GM03348 (cell line): ENCODE measurements around the gene PEX14.

Experiments
- DNase-seq: peaks from one replicate; pipeline ENCODE4 v3.0.0; 2012; ENCODE audit warnings: low spot score

The PEX14 gene

DNA sequence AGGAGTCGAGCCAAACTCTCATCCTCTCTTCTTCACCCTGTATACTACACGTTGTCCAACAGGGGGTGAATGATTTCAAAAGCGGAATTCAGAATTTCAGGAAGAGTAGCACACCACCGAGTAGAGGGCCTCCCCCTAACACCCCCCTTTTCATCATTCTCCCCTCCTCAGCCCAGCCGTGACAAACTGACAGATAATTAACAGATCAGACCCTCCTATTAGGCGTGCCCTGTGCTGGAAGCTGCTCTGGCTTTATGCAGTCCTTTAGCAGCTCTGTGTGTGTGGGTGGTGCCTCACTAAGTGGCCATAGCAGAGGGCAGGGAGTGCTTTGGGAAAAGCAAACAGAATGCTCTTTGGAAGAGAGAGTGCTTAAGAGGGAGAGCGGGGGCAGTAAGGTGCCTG is 44.3 kb downstream of the PEX14 start:
- DNase-seq = no peak

DNA sequence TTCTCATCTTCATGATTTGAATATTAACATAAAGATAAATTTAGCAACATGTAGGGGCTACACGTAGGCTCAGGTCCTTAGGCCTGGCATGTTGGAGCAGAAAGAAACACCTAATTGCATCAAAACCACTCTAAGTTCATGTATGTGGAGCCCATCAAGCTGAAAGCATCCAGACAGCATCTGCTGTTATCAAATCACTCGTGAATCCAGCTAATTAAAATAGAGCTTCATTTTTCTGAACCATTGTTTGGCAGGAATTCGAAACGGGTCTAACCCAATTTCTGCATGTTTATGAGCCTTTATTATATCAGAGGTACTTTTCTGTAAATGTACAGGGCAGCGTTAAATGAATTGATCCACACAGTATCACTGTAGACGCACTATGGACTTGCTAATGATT is 45.7 kb downstream of the PEX14 start:
- no peak for DNase-seq

DNA sequence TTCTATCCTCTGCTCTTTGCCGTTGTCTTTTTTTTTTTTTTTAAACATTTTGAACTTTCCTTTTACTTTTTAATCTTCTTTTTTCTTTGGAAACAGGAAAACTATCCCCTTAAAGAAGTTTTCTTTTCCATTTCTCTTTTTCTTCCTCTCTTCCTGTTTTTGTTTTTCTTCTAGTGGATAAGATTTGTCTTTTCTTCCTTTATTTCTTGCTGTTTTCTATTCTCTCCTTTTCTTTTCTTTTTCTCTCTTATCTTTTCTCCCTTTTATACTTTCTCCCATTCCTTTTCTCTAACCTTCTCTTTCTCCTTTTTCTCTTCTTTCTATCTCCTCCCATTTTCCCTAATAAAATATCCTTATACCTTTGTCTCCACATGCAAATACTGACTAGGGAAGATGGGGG is 46.2 kb downstream of the PEX14 start:
- DNase-seq = no peak

DNA sequence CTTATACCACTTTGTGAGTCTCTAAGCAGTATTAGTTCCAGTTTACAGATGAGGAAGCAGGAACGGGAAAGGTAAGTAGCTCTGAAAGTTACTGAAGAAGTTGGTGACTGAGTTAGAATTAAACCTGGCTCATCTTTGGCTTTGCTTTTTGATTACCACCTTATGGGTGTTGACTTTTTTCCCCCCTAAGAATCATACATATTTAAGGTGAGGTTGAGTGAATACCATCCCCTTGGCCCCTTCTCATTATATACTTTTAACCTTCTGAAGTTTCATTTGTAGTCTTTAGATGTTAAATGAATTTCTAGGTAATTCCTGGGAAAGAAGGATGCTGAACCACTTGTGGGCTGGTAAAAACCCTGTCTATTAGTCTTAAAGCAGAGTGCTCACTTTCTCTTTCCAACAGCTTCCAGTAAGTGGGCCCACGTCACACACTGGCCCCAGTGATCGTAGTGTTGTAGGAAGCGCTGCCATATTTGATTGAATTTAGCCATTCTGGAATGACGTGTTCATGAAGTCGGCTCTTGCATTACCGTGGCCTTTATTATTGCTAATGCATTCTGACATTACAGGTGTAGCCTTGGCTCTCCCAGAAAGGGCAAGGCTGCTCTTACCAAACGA is 46.9 kb downstream of the PEX14 start:
- DNase-seq = no peak

DNA sequence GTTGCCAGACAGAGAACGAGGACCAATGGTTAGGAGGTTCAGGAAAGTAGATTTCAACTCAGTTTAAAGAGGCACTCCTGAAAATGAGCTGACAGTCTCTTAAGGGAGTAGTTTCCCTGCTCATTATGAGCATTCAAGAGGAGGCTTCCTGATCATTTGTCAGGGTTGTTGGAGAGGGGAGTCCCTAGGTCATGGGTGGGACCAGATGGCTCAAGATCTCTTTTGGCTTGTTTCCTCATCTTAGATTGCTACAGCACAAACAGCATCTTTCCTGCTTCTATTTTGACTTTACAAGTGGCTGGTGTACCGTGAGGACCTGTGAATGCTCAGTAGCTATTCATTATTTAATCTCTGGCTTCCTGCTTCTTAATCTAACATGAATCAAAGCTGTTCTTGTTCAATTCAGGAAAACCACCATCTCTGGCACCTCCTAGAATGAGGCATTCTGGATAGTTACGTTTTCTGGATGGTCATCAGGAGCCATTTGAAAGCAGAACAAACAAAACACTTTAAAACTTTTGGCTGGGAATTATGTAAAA is 47.6 kb downstream of the PEX14 start:
- DNase-seq = no peak

DNA sequence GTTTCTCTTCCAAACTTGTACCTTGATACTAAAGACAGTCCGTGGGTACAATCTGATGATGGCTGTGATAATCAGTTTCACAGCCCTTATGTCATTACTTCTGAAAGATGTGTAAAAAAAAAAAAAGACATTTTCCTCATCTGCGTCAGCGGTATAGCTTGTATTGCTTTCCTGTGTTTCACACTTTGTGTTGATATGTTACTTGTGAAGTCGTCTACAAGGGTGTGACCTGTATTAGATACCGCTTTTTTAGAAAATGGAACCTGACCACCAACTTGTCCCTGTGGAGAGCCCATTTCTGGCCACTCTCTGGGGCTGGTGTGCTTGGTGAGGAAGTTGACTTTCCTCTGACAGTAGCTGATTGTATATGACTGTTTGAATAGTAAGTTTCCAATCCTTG is 50.5 kb downstream of the PEX14 start:
- no peak for DNase-seq

DNA sequence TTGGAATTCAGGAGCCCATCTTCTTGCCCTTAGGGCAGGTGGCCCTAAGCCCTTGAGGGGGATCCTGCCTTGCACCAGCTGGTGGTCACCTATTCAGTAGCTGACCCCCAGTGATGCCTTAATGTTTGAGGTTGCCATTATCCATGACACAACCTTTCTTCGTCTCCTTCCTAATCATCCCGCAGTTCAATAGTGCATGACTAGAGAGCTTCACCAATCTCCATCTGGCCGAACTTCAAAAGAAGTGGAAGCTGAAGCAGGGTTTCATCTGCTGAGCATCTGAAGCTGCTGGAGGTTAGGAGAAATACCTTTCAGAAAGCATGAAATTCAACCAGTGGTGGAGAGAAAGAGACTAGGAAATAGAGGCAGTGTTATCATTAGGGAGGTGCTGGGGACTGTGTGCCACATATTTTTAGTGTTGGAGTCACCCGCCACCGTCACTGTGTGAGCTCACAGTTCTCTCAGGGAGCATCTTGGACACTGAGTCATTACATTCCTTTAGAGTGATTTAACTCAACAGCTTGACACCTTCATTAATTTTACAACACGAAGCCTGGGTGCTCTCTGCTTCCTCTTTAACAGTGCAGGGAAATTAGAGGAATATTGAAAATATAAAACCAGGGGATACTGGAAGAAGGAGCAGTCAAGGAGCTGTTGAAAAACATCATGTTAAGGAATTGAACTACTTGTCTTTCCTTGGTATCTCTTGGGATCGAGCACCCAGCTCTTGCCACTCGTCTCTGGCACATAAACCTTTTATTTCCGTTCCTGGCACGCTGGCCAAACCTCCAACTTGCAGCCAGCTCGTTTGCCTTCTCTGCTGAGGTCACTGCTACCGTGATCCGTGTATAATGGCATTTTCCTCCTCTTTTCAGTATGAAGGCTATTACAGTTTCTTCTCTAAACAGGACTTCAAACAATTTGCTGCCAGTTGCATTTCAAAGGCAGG is 53.6 kb downstream of the PEX14 start:
- DNase-seq = peak; percentile 87

DNA sequence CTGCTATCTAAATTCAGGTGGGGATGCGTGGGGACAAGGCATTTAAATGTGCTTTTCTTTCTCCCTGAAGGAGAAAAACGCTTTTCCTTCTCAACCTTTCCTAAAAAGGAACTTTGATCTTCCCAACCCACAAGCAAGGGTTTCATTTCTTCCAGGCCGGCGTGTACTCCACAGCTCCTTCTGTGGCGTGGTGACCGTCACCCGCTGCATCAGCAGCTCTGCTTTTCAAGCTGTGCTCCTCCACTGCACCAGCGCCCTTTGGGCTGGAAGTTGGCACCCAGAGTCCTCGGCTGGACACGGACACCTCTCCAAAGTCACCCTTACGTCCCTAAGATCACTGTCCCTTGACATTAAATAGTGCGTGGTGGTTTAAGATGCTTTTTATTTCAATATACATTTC is 54.3 kb downstream of the PEX14 start:
- no peak for DNase-seq

DNA sequence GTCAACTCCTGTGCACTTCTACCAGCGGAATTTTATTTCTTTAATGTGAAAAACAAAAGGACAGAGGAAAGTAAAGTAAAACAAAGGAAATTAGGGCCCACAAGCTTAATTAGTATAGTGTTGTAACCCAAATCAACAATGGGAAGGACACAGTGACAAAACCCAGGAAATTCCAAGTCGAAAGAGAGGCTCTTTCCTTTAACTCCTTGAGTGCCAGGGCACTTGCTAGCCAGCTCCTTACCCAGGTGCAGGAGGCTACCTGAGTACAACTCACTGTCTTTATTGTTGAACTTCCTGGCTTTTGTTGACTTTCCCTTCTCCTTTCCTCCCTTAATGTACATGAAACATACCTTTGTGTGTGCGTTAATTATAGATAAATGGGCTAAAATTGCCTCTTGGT is 55.0 kb downstream of the PEX14 start:
- DNase-seq = no peak

DNA sequence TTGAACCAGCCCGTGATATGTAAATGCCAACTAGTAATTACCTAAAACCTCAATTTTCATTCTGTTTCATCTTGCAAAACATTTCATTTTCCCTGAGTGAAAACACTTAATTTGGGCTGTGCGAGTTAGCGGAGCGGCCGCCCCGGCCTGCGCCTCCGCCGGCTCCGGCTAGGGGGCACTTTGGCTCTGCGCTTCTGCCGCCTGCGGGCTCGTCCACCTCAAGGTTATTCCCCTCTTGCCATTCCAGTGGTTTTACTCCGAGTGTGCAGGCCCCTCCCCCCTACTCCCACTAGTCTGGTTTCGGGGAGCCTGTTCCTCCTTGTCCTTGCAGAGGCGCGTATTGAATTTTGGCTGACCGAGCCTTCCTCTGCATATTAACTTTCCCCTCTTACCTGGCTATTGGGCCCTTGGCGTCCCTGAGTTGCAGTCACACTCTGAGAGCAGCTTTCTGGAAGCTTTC is 55.6 kb downstream of the PEX14 start:
- no peak for DNase-seq

DNA sequence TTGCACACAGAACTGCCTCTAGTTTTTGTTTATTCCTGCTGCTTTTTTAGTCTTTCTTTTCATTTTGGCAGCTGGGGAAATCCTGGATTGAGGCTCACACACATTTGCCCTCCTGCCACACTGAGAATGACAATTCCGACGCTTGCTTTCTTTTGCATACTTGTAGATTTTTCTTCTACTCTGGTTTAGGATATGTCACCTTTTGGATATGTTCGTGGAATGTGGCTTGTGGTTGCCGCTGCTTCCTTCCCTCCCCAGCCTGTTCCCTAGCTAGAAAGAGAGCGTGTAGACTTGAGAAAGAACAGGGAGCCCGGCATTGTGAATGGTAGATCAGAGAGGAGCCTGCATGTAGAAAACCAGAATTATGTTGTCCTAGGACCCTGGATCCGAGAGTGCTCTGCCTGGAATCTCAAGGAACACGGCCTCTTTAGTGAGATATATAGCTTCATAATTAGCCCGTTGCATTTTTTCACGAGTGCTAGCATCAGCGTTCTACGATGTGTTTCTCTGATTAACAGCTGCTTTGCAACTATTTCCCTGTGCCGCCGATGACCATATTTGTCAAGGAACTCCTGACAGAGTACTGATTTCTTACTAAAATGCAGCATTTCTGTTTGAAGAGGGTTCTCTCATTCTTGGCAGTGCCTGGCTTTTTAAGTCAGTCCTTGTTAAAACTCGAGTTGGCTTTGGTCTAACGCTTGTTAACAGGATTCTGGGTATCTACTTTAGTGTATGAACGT is 56.2 kb downstream of the PEX14 start:
- DNase-seq = peak; percentile 22

DNA sequence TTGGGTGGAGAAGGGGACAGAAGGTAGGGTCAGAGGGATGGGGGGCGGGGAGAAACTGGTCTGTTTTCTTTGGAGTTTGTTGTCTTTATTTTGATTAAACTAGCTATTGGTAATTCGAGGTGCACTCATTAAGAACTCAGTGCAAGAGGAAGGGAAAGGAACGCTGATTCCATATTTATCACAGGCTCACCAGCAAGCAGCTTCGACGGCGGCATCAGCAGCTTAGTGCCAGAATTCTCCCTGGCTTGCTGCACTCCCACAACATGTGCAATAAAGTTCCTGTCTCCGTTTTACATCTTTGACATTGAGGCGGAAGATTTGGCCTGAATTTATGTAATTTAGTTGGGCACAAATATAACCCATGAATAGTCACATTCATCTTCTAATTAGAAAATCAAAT is 57.6 kb downstream of the PEX14 start:
- DNase-seq = no peak

DNA sequence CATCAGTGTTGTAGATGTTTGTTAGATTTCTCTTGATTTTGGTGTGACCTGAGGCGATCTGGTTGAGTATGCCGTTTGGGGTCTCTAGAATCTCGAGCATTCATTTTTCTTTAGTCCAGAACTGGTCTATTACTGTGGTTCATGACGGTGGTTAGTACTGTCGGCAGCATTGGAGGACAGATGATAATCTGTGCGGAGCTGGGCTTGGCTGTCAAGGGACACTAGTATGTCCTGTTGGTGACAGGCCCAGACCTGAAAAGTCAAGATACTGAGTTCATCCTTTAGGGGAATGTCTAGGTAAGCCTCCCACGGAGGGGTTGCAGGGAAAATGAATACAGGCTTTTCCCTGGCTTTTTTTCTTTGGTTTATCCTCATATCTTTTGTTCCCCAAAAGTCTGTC is 59.8 kb downstream of the PEX14 start:
- no peak for DNase-seq

DNA sequence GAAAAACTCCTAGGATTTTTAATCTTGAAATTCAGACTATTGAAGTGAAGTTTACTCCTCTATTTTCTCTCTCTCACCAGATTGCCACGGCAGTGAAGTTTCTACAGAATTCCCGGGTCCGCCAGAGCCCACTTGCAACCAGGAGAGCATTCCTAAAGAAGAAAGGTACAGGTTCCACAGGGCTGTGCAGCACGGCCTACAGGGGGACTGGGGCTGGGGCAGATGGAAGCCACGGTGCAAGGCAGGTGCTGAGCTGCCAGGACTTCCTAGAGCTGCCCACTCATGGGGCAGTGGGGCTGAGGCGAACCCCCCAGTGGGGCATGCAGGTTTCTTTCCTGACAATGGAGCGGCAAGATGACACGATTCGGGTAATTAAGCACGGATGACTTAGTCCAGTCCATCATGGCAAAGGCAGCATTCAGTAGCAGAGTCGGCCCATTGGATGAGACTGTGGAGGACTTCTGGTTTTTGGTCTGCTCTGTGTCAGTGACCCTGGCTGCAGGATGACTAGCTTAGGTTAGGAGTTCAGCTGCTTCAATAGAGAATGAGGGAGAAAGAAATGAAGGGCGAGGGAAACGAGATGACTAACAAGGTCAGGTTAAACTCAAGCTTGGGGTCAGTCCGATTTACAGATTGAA is 61.5 kb downstream of the PEX14 start:
- no peak for DNase-seq

DNA sequence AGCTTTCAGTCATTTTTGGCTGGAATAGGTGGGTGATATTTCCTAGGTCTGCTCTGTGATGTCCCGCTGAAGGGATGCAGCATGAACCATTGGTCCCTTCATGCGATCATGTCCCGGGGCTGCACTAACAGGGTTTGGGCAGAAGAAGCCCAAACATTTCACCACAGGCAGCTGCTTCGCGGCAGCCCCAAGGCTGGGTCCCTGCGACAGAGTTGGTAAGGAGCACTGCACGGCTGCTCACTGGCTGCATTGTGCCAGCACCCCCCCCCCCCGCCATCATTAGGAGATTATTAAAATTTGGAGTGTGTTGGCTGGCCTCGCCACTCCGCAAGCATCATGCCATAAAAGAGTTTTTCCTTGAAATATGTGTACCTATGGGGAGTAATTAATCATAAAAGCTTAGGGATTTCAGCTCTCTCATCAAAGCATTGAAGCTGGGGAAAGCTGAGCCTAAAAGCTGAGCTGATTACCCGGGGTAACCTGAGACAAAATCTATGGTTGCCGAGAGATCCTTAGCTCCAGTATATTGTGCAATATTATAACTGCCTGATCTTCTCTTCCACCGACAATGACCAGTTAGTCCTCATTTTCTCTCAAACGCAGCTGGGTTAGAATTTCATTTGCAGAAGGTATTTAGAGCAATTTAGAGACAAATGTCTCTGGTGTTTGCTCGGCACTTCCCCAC is 62.5 kb downstream of the PEX14 start:
- no peak for DNase-seq

DNA sequence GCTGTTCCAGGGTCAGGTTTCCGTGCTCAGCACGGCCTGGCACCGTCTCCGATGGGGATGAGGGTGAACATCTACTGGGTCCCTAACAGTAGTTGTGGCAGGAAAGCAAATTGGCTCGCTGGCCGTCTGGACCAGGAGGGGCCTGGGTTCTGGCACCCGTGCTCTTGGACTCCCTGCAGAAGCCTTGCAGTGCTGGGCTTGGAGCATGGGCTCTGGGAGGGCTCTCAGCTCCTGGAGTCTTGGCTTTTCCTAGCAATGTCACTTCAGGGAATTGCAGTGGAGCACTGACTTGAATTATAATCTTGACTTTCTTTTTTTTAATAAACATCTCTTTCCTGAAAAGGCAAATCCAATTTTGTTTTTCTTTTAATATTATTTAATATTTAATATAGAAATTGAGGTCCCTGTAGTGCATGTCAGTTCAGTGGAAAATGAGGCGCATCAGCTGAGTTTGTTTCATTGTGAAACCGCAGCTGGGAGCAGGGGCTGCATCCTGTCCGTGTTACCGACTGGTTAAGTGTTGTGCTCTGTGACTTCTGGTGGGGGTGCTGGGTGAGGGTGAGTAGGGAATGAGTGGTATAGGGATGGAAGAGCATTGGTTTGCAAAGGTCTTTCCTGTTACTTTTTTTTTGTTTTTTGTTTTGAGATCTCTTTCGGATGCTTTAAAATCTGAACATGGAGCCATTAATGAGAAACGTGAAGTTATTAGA is 64.1 kb downstream of the PEX14 start:
- no peak for DNase-seq

DNA sequence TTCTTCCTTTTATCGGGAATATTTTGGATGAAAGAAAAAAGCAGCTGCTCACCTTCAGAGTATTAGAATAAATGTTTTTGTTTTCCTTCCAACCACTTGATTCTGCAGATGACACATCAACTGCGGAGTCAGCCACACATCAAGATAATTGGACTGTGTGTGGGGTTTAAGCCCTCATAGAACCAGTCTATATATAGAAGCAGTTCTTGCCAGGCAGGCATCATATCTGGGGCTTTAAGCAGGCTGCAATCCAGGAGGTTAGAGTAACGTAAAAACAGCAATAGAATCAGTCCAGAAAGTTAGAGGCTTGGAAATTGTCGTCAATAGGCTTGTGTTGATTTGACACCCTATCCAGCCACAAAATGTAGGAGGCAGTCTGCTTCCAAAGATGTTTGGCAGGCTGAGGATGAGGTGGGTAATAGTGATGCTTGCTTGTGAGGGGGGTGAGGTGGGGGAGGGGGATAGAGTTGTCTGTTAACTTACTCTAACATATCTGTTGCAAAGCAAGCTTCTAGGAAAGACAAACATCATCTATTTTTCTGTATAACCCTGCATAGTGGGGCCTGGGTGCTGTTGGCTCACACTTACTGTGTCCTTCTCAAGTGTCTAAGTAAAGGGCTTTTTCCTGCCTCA is 64.8 kb downstream of the PEX14 start:
- peak; percentile 27 for DNase-seq

DNA sequence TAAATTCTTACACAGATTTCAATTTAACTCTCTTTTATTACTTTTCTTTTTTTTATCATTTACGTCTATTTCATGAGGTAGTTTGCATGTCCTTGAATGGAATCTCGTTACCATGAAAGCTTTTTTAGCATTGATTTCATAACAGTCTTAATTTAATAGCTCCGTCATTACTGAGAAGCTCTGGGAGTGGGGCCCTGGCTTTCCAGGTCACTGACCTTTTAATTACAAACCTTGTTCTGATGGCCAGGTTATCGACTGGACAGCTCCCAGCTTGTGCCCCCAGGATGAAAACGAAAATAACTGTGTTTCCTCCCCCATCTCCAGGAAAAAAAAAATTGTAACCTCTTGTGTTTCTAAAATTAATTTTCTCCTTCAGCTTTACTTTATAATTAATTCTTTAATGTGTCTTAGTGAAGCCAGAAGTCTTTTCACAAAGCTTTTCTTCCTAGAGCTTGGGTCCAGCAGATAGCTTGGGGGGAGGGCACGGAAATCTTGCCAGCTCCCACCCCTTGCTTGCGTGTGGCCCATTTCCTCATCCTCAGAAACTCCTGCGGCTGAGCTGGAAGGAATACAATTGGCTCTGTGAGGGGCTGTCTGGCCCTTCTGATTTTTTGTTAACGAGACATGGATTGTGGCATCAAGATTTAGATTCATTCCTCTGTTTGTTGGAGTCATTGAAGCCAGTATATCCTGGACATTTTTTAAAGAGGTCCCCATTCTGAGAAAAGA is 65.7 kb downstream of the PEX14 start:
- DNase-seq = peak; percentile 34

DNA sequence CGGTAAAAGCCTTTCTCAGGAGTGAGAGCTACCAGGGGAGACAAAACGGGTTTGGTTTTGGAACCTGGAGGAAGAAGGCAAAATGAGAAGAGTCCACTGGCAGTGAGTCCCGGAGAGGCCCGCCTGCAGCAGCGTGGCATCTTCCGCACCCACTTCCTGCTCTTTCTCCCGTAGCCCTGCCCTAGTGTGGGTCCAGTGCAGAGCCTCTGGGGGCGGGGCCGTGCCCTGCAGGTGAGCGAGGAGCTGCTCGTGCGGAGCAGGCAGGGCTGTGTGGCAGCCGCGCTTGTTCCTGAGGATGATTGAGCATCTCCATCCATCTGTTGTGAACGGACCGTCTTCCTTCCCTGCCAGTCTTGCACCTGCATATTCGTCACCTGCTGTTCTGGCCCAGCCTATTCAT is 66.5 kb downstream of the PEX14 start:
- no peak for DNase-seq

DNA sequence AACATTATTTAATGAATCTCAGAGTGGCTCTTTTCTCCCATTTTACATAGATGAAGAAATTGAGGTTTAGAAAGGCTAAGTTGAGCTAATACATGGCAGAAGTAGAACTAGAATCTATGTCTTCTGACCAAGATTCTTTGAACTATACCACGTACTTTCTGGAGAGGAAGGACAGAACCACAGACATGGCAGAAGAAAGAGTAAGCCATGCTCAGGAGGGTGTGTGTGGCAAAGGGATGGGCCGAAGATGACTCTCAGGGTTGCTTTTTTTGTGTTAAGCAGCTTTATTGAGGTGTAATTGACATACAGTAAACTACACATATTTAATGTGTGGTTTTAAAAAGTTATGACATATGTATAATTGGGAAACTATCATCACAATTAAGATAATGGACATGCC is 69.5 kb downstream of the PEX14 start:
- DNase-seq = no peak
